Osteoblast (primary cell): Measurements from ENCODE around the gene COL18A1. TPM values are rescaled to one million over a fixed set of nuclear protein-coding genes. Genes with fewer than 3 reads are reported as not detected.
"Not testable (repeated sequence)": the region's sequence is repeated elsewhere in the genome, so short reads cannot be mapped to it uniquely, and the experiment has no call there.

Experiments used
- DNase-seq: peaks from one replicate; pipeline ENCODE4 v3.0.0; 2011; ENCODE audit warnings: low spot score, mixed read lengths; ENCODE audit not compliant: insufficient read length; ENCODE audit errors: missing footprints
- H2AFZ ChIP-seq: 2 replicates; pipeline ENCODE4 v1.6.0; 2011; ENCODE audit warnings: mild to moderate bottlenecking, low read length
- H3K27ac ChIP-seq: 2 replicates; pipeline ENCODE4 v1.5.1; 2011; ENCODE audit warnings: mild to moderate bottlenecking, low read depth, low read length, moderate library complexity
- H3K27me3 ChIP-seq: 2 replicates; pipeline ENCODE4 v1.6.0; 2012; ENCODE audit warnings: mild to moderate bottlenecking, control low read depth, inconsistent platforms, low read length, moderate library complexity; ENCODE audit not compliant: insufficient read depth
- H3K36me3 ChIP-seq: 2 replicates; pipeline ENCODE4 v1.5.1; 2011; ENCODE audit warnings: mild to moderate bottlenecking, low read length, control low read depth, moderate library complexity; ENCODE audit not compliant: insufficient read depth
- H3K4me1 ChIP-seq: 2 replicates; pipeline ENCODE4 v1.5.1; 2011; ENCODE audit warnings: mild to moderate bottlenecking, low read length, control low read depth, moderate library complexity; ENCODE audit not compliant: insufficient read depth
- H3K4me2 ChIP-seq: 2 replicates; pipeline ENCODE4 v1.6.0; 2011; ENCODE audit warnings: mild to moderate bottlenecking, low read length; ENCODE audit not compliant: insufficient read depth
- H3K4me3 ChIP-seq: fragments of 200-600 bp; sonication (generic); 3 replicates; pipeline ENCODE4 v1.5.1; 2012; ENCODE audit warnings: mild to moderate bottlenecking, low read length, inconsistent platforms; ENCODE audit not compliant: insufficient read depth
- H3K79me2 ChIP-seq: 2 replicates; pipeline ENCODE4 v1.6.0; 2012; ENCODE audit warnings: mild to moderate bottlenecking, low read length, control low read depth, inconsistent platforms; ENCODE audit not compliant: insufficient read depth
- H3K9me3 ChIP-seq: 2 replicates; pipeline ENCODE4 v1.5.1; 2011; ENCODE audit warnings: low read depth, low read length, control low read depth
- H4K20me1 ChIP-seq: 2 replicates; pipeline ENCODE4 v1.6.0; 2012; ENCODE audit warnings: mild to moderate bottlenecking, low read length, control low read depth; ENCODE audit not compliant: insufficient read depth
- total RNA-seq: library from RNA; depleted of rRNA; stranded (reverse); fragments of >200 nt; gene quantifications from 2 replicates; pipeline ENCODE4 v1.2.3, GENCODE V29; 2012
- TF ChIP-seq, protein P1 (sequence below): IDR thresholded peaks from 2 replicates; pipeline ENCODE4 v1.5.1; 2011; ENCODE audit warnings: mild to moderate bottlenecking, low read depth, low read length, moderate library complexity; ENCODE audit errors: extremely low read depth

Gene COL18A1
- total RNA-seq, 1 donor: 8.3 TPM

DNA sequence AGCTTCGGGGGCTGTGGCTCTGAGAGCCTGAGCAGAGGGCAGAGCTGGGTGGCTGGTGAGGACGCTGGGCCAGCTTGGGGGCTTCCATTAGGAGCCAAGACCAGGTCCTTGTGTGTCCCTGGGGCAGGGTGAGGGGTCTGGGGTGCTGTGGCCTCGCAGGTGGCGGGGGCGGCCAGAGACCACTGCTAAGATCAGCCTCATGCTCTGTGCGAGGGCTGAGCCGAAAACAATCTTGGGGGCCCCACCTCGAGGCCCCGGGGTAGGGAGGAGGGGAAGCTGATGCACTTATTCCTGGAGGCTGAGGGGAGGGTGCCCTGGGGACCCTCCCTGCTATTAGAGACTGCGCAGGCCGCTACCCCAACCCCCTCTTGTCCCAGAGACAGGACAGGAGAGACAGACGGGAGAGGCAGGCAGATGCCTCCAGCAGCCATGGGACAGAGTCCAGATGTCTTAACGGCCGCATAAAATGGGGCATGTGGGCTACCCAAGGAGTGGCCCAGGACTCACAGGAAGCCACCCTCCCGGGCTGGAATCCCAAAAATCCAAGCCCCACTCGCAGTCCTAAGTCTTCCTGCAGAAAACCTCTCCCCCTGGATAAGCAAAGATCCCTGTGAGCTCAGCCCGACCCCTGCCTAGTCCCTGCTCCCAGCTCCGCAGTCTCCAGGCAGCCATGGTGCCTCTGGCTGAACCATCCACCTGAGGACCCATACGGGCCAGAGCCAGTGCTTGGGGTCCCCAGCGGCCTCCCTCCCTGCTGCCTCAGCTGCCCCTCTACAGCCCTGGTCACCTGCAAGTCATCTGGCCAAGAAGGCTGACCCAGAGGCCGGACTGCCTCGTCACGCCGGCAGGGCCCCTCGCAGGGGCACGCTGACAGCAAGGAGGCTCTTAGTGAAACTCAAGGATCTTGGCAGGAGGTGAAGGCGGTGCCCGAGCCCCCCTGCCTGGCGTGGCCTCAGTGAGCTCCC is 43.6 kb upstream of the COL18A1 start:
- no peak overlapping the region for H3K27ac ChIP-seq
- peaks cover 16% of the 10 kb centered on the region for H3K4me1 ChIP-seq
- no peaks in the 10 kb centered on the region for H3K36me3 ChIP-seq
- H4K20me1 ChIP-seq: no peaks in the 10 kb centered on the region
- H3K4me3 ChIP-seq: no peak overlapping the region
- H3K4me2 ChIP-seq: no peak overlapping the region
- TF ChIP-seq, protein P1, sequence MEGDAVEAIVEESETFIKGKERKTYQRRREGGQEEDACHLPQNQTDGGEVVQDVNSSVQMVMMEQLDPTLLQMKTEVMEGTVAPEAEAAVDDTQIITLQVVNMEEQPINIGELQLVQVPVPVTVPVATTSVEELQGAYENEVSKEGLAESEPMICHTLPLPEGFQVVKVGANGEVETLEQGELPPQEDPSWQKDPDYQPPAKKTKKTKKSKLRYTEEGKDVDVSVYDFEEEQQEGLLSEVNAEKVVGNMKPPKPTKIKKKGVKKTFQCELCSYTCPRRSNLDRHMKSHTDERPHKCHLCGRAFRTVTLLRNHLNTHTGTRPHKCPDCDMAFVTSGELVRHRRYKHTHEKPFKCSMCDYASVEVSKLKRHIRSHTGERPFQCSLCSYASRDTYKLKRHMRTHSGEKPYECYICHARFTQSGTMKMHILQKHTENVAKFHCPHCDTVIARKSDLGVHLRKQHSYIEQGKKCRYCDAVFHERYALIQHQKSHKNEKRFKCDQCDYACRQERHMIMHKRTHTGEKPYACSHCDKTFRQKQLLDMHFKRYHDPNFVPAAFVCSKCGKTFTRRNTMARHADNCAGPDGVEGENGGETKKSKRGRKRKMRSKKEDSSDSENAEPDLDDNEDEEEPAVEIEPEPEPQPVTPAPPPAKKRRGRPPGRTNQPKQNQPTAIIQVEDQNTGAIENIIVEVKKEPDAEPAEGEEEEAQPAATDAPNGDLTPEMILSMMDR: no peak
- H3K79me2 ChIP-seq: no peaks in the 10 kb centered on the region
- H2AFZ ChIP-seq: no peak overlapping the region
- DNase-seq: no peak
- no peaks in the 10 kb centered on the region for H3K9me3 ChIP-seq
- H3K27me3 ChIP-seq: peaks cover 3% of the 10 kb centered on the region

DNA sequence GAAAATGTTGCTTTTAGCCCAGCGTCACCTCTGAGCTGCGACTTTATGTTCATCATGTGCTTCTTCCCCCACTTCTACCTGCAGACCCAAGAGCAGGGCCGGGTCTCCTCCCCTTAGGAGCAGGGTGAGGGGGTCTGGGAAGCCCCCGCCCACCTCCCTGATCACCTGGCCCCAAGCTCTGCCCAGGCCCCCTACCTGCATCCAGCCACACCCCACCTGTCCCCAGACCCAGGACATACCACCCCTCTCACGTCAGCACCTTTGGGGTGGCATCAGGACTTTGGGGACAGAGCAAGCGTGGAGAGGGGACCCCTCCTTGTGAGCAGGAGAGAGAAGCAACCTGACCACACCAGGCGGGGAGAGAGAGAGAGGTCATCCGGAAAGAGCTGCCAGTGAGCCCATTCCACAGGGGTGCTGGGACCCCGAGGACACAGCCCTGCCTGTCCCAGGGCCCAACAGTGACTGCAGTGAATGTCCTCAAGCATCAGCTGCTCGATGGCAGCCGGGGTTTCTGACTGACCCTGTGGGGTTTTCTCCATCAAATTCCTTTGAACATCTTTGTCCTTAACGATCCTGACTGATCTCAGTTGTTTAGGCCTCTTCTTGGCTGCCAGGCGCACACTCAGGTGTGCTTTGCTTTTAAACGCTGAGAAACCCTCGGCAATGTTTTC is 42.8 kb upstream of the COL18A1 start:
- no peak overlapping the region for H3K27ac ChIP-seq
- no peaks in the 10 kb centered on the region for H3K79me2 ChIP-seq
- no peak overlapping the region for H2AFZ ChIP-seq
- no peak for DNase-seq
- H3K4me1 ChIP-seq: peaks cover 24% of the 10 kb centered on the region
- no peaks in the 10 kb centered on the region for H3K9me3 ChIP-seq
- H4K20me1 ChIP-seq: no peaks in the 10 kb centered on the region
- no peaks in the 10 kb centered on the region for H3K36me3 ChIP-seq
- H3K4me2 ChIP-seq: no peak overlapping the region
- TF ChIP-seq, protein P1: no peak
- peaks cover 3% of the 10 kb centered on the region for H3K27me3 ChIP-seq
- no peak overlapping the region for H3K4me3 ChIP-seq

DNA sequence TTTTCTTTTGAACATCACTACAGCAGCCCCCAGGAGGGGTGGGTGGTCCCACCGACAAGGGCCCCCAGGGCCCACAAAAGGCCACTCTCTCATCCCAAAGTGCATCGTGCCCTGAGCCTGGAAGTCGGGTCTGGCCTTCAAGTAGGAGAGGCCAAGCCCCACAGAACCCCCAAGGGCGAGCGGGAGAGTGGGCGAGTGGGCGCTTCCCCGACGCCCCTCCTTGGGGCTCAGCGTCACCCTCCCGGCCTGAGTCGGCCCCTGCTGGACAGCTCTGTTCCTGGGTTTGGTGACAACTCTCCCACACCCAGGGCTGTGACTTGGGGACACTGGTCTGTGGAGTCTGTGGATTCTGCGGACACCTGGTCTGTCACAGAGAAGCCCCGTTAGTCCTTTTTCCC is 42.2 kb upstream of the COL18A1 start:
- TF ChIP-seq, protein P1: no peak
- no peak overlapping the region for H3K27ac ChIP-seq
- no peak overlapping the region for H2AFZ ChIP-seq
- no peak overlapping the region for H3K4me2 ChIP-seq
- no peaks in the 10 kb centered on the region for H4K20me1 ChIP-seq
- H3K9me3 ChIP-seq: no peaks in the 10 kb centered on the region
- no peaks in the 10 kb centered on the region for H3K79me2 ChIP-seq
- H3K27me3 ChIP-seq: peaks cover under 1% of the 10 kb centered on the region
- DNase-seq: no peak
- peaks cover 29% of the 10 kb centered on the region for H3K4me1 ChIP-seq
- no peak overlapping the region for H3K4me3 ChIP-seq
- no peaks in the 10 kb centered on the region for H3K36me3 ChIP-seq

DNA sequence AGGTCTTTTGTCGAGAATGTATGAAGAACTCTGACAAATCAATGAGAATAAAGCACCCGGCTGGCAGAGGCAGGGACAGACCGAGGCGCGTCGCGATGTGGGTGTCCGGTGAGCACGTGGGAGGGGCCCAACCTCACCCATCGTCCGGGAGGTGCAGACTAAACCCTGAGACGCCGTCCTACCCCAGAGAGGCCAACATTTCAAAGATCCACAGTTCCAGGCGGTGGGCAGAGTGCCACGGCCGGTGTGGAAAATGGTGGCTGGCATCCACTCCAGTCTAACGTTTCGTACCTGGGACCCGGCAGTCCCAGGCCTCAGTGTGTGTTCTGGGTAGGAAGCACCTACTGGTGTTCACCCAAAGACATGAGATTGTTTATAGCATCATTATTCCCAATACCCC is 41.7 kb upstream of the COL18A1 start:
- Histone ChIP-seq H3K27ac (peak overlapping the region; percentile 99), H3K4me1 (peaks cover 29% of the 10 kb centered on the region)
- H3K27me3 ChIP-seq, H3K79me2 ChIP-seq, H4K20me1 ChIP-seq, H3K4me3 ChIP-seq, H3K36me3 ChIP-seq, H3K9me3 ChIP-seq, H3K4me2 ChIP-seq, DNase-seq, H2AFZ ChIP-seq: not testable (repeated sequence)
